ENCODE measurements around the gene CHTF8.

Gene CHTF8

DNA sequence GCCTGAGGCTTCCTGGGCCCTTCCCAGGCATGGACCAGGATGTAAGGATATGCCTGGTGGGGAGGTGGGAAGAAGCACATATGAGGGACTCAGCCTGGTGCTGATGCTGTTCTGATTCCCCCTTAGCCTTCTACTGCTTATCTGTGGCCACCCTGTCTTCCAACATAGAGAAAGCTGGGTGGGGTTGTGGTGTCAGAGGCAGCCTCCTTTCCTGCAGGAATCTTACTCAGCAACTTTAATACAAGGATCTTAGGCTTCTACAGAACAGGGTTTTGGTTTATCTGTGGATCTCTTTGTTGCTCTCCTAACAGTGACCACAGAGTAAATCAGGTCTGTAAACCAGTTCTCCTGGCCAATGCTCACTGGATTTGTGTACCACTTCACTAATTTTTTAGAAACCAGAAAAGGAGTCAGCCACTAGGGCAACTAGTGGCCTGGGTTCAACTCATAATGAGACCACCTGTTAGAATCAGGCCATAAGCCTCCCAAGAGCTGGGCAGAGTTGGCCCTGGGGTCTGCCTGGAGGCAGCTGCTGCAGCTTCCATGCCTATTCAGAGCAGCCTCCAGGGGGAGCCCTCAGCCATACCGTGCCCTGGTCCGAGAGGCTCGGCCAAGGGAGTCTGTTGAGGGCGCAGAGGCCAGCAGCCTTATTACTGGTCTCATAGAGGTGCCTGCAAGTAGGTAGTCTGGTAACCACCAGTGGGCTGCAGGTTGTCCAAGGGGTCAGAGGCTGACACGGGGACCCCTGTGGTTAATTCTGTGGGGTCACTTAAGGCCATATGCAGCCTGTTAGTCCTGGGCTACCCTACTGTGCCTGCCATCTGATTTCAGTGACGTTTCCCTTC is 19.9 kb downstream of the CHTF8 start:
- DNase-seq: peak; percentile 46

DNA sequence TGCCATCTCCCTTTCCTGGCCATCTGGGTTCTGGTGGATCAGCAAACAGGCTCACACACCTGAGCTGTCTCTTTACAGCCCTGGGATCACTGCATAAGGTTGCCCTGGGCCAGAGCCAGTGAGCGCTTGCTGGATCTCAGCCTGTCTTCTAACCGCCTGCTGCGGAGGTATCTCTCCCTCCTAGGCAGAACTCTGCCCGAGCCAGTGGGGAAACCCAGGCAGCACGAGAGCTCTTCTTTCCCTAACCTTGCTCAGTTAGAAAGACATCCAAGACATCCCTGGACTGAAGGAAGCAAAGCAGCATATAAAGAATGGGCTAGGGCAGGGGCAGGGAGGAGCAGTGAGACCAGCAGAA is 20.5 kb downstream of the CHTF8 start:
- DNase-seq: no peak

DNA sequence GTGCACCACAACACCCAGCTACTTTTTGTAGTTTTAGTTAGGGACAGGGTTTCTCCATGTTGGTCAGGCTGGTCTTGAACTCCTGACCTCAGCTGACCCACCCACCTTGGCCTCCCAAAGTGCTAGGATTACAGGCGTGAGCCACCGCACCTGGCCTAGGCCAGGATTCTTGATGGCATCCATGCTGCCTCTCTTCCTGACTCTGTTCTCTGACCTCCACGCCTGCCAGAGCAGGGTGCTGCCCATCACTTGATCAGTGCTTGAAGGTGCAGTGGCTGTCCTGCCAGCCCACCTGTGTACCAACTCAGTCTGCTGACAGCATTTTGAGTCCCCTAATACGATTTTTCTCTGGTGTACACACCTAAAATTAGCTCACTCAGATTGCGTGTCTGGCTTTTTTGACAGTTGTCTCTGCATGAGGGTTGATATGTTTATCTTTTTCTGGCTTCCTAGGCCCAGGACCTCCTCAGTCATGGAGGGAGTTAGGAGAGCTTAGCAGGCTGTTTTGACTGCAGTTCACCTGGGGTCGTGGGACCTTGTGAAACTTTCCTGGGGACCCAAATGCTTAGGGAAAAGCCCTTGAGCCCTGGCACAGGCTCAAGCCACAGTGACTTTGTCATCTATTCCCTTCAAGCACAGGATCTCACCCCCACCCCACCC is 21.0 kb downstream of the CHTF8 start:
- DNase-seq: no peak

DNA sequence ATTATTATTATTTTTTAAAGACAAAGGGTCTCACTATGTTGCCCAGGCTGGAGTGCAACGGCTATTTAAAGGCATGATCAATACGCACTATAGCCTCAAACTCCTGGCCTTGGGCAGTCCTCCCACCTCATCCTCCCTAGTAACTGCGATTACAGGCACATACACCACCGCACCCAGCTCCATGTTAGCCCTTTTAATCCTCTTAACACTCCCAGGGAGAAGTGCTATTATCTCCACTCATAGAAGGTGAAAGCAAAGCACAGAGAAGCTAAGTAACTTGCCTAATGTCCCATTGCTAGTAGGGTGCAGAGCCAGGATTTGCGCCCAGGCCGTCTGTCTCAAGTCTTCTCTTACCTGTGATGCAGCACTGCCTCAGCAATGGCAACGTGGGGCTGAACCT is 22.0 kb downstream of the CHTF8 start:
- no peak for DNase-seq

DNA sequence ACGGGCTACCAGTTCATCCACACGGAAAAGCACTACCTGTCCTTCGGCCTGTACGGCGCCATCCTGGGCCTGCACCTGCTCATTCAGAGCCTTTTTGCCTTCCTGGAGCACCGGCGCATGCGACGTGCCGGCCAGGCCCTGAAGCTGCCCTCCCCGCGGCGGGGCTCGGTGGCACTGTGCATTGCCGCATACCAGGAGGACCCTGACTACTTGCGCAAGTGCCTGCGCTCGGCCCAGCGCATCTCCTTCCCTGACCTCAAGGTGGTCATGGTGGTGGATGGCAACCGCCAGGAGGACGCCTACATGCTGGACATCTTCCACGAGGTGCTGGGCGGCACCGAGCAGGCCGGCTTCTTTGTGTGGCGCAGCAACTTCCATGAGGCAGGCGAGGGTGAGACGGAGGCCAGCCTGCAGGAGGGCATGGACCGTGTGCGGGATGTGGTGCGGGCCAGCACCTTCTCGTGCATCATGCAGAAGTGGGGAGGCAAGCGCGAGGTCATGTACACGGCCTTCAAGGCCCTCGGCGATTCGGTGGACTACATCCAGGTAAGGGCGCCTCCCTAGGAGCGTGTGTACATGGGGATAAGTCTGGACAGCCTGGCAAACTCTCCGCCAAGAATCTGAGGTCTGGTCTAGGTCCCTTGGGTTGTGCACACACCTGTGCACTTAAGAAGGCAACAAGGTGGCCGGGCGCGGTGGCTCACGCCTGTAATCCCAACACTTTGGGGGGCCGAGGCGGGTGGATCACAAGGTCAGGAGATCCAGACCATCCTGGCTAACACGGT is 22.7 kb downstream of the CHTF8 start:
- DNase-seq: no peak

DNA sequence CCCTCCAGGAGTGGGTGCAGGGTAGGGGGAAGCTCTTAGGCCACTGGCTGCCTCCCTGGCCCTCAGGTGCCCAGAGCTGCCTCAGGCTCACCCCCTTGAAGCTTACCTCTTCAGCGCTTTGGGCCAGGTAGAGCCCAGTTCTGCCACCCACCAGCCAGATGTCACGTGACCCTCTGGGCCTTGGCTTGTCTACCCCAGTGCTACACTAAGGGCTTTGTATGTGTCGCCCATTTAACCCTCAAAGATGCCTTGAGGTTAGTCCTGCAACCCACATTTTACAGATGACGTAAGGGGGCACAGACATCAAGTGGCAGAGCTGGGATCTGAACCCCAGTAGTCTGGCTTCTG is 23.5 kb downstream of the CHTF8 start:
- no peak for DNase-seq

DNA sequence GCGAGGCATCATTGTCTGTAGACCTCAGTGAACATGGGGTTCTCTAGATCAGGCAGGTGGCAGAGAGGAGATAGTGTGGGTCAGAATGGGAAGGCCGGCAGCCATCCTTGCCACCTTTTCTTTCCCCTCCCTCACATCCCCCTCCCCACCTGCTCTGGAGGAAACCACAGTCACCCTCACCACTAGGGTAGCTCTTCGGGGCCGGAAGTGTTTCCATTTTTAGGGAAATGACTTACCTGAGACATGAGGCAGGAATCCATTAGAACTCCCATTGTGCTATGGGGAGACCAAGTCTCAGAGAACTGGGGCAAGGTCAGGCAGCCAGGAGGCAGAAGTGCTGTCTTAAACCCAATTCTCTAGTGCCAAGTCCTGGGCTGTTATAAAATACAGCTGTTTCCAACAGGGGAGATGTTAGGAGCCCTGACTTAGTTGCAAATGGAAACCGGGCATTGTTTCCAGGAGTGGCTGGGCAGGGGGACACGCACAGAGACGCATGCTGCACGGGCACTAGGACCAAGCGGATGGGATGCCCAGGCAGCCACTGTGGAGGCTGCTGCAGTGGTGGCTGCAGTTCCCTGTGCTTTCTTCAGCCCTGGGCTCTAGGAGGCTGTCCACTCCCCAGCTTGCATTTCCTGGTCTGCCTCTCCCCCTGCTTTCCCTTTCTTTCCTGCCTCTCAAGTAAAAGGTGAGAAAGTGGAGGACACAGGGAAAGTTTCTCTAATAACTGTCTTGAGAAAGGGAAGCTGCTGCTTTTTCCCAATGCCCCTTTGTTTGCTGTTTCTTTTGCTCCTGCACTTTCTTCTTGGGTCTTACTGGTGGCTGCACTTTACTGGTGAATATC is 24.1 kb downstream of the CHTF8 start:
- no peak for DNase-seq

DNA sequence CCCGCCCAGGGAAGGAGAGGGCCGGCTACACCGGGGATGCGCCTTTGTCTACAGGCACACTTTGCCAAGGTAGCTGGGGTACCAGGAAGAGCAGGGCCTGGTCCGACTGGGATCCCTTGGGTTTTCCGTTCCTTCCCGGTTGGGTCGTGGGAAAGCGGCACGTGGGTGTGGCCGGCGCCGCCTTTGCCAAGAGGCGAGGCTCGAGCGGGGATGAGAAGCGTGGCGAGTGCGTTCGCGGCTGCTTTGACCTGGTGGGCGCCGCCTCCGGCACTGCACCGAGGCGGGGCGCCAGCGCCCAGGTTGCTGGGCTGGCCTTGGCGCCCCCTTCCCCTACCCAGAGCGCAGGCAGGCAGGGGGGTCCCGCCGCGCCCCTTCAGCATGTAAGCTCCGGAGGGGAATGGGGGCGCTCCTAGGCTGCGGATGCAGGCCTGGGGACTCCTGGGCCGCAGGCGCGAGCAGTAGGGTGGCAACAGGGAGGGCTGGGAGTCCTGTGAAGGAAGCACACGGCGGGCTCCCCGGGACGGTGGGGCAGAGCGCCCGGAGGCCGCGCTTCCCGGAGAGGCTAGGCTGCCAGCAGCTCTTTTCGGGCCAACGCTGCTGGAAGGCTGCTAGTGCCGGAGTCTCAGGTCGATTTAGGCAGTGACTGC is 24.9 kb downstream of the CHTF8 start:
- no peak for DNase-seq

DNA sequence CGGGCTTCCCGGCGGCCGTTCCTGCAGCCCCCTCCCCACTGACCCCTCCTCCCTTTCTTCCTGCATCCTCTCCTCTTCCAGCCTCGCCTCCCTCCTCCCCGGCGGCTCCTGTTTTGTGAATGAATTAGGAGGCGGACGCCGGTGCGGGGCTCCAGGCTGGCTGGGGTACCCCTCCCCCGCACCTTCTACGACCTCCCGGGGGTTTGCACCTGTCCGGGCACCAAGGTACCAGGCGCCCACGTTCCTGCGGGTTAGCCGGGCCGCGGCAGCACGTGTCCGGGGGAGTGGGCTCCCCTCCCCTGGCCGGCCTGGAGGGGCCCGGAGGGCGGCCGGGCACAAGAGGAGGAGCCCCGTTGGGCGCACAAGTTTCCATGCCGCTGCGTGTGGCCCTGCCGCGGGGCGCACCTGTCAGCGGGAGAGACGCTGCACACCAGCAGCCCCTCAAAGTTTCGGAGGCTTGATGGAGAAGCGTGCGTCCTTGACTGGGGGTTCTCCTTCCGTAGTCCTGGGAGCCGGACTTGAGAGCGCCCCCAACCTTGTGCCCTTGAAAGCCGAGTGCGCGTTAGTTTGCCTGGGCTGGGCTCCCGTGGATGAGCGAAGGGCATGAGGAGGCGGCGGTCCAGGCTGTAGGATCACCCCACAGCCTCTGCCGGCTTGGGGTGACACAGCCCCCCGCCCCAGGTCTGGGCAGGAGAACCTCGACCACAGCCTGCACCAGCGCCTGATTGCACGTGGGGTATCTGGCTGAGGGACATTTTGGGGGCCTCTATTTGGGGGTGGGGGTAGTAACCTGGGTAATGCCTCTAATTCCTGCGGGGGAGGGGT is 25.7 kb downstream of the CHTF8 start:
- DNase-seq: no peak

DNA sequence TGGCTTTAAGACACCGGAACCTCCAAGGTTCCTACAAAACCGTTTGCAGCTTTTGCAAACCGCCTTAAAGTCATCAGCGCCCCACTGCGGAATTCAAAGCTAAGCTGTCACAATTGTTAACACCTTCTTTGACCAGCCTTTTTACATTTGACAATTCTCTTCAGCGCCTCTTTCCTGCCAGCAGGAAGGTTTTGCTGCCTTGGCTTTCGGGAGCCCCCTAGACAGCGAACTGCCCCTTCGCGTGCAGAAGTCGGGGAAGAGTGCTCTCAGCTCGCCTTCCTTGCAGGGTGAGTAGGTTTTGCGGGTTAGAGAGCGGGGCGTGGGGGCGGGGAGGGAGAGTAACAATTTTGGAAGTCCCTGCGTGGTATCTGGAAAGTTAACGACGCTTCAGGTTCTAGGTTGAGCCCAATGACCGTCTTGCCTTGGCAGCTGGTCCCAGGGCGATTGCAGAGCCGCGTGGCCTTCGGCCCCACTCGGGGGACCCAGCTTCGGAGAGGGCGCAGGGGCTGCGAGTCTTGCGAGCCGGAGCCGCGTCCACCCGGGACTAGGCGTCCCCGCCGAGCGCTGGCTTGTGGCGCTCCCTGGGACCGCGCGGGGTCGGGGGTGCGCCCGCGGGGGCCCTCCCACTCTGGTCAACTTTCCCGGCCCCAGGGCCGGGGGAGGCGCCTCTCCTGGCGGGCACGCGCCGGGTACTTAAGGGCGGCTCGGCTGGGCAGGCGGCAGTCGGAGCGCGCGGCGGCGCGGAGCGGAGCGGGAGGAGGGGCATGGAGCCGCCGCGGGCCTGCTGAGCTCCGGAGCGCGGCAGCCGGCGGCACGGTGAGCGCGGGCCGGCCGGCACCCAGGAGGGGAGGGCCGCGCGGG is 26.7 kb downstream of the CHTF8 start, which contains the start of gene HAS3:
HAS3 (plus strand) TSS at position 153 of the 861 bp plus-strand sequence. CDS start 3,743 bp downstream, outside the sequence.
- DNase-seq: peak; percentile 79 to 86

DNA sequence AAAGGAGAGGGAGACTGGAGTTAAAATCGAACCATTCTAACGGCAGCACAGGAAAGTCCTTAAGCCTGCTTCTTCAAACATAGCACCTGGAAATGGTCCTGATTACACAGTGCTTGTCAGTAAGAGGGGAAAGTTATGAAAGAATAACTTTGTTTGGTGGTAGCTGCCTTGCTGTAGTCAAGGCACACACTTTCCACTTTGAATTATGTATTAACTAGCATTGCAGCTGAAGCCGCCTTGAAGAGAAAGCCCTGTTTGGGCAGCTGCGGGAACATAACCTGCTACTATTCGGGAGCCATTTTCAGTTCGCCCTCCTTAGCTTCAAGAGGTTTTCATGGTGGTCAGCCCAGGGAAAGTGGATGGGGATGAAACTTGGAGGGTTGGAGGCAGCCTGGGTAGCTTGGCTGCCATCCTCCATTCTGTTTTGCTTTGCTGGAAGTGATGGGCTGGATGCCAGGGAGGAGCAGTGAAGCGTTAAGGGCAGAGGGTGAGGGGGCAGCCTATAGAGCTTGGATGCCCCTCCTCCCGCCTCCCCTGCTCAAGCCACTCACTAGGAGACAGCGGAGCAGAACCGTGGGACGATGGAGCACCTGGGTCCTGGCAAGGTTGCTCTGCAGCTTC is 32.2 kb downstream of the CHTF8 start:
- DNase-seq: no peak

DNA sequence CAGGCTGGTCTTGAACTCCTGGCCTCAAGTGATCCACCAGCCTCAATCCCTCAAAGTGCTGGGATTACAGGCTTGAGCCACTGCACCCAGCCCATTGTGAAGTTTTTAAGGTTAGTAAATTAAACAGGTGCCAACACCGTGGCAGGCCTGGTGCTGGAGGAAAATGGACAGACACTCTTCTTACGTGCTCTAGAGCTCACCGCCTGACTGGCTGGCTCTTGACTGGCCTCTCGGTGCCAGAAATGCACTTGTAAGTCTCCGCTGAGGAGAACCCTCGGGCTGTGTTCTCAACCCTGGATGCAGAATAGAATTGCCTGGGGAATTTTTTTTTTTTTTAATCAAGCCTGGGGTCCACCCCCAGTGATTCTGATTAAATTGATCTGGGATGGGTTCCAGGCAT is 37.2 kb downstream of the CHTF8 start:
- DNase-seq: no peak

DNA sequence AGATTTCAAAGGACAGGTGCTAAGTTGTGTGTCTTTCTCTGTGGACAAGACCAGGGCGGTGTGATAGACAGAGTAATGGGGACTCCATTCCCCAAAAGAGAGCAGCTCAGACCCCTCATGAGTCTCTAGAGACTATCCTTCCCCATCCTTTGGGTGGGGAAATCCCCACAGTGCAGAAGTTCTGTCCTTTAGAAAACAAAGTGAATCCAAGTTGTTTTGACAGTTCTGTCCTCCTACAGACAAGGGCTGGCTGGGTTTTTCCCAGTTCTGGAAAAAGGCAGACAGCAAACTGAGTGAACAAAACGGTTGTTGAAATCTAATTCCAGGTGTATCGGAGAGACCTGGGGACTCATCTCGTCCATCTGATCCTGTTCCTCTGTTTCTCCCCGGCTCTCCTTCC is 37.9 kb downstream of the CHTF8 start:
- DNase-seq: no peak

DNA sequence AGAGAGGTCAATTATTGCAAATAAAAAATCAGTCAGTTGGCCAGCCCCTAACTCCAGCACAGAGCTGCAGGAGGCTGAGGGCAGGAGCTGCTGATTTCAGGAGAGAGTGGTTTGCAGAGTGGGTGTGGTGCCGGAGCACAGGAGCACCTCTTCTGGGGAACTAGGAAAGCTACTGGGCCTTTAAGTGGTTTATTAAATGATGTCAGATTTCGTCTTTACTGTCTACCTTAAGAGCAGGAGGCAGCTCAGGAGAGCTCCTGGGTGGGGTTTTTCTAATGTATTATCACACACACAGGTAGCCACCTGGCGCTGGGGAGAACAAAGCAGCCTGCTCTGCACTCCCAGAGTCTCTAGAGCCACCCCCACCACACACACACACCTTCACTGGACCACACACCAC is 38.4 kb downstream of the CHTF8 start:
- DNase-seq: no peak

DNA sequence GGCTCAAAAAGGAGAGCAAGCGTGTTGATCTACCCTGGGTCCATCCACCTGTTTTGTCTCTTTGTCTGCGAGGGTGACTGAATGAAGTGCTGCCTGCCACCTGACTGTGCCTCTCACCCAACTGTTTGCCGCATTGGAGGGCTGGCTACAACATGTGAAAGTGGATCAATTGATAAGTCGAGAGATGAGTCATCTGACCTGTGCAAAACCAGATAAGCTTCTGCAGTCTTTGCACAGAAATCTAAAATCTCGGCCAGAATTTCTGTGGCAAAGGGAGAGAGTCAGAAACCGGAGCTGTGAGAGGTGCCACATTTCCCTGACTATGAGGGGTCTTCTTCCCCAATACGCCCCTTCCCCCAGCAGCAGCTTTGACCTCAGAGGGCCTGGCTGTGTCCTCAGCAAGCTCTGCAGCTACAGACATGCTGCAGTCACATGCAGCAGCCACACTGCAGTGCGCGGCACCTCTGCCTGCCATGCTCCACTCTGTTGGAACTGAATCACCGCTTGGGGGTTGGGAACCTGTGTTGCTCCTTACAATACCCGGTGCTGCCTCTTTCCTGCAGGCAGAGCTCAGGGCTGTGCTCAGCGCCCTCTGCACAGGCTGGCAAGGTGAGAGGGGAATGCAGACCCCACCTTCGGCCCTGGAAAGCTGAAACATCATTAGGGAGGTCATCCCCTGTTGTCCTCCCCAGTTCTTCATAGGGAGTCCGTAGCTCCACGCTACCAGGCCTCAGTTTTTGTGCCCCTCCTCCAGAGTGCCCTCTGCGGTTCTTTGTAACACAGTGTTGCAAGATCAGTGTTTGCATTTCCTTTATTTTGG is 43.1 kb downstream of the CHTF8 start:
- no peak for DNase-seq

DNA sequence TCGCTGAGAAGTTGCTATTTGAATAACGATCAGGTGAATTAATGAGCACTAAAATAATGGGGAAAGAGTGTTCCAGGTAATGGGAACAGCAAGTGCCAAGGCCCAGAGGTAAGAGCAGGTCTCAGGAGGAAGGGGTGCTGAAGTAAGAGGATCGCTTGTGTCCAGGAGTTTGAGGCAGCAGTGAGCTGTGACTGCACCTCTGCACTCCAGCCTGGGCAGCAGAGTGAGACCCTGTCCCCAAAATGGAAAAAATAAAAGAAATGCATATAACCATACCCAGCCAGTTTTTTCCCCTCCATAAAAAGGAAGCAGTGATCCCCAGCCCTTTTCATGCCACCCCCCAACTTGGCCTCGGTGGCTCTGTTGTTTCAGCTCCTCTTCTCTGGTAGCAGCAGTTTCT is 43.7 kb downstream of the CHTF8 start:
- no peak for DNase-seq

DNA sequence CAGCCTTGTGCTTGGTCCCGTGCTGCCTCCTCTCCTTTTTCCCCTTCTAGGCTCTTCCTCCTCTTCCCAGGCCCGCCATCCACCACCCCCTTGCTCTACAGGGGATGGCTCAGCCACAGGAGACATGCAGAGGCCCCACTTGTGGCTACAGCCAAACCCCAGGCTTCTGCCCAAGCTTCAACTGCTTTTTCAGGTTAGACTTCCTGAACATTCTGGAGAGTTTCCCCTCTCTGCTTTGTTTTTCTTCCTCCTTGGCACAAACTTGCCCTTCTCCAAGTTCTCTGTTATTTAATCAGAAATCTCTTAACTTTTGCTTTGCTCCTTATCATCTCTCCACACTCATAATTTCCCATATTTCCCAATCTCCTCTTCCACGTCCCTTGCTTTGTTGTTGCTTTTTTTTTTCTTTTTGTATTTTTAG is 45.2 kb downstream of the CHTF8 start:
- DNase-seq: peak; percentile 43 to 61

DNA sequence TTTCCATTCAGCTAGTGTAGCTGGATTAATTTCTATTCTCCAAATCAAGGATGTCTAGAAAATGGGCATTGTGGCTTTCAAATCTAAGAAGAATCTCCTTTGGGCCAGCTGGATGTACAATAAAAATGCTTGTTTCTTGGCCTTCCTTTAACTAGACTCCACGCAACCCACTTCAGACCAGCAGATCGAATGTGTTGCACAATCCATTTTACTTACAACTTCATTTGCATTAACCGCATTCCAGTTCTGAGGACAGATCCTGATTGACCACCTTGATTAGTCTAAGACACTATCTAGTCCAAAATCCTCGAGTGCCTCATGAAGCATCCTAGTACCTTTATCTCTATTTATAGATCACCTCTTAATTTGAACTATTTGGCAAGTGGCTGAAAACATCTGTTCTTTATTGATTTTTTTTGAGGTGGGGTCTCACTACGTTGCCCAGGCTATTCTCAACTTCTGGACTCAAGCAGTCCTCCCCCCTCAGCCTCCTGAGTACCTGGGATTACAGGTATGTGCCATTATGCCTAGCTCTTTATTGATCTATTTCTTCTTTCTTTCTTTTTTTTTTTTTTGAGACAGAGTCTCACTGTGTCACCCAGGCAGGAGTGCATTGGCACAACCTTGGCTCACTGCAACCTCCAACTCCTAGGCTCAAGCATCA is 47.2 kb downstream of the CHTF8 start:
- no peak for DNase-seq

Measured in Kasumi-1 (cell line).